Trophoblast cell (in vitro differentiated cells and primary cell): ENCODE data around the gene ABCA7.
A peak's percentile ranks its signal among the peaks of the same experiment; 100 is the strongest.

Experiments
- DNase-seq, 2 donors: peaks; one replicate each; pipeline ENCODE4 v3.0.0-alpha.2; 2016
- H2AFZ ChIP-seq: 2 replicates; pipeline ENCODE4 v1.6.1; 2013; ENCODE audit warnings: low read length, moderate library complexity, mild to moderate bottlenecking; ENCODE audit not compliant: insufficient read depth, poor library complexity
- H2AK5ac ChIP-seq: 2 replicates; pipeline ENCODE4 v1.6.1; 2013; ENCODE audit warnings: mild to moderate bottlenecking, low read length
- H2BK120ac ChIP-seq: 2 replicates; pipeline ENCODE4 v1.6.1; 2013; ENCODE audit warnings: low read length, mild to moderate bottlenecking, moderate library complexity; ENCODE audit not compliant: insufficient read depth, poor library complexity
- H2BK12ac ChIP-seq: 2 replicates; pipeline ENCODE4 v1.6.1; 2013; ENCODE audit warnings: mild to moderate bottlenecking, low read length, moderate library complexity
- H2BK5ac ChIP-seq: 2 replicates; pipeline ENCODE4 v1.6.1; 2013; ENCODE audit warnings: low read length, low read depth, moderate library complexity, mild to moderate bottlenecking; ENCODE audit not compliant: poor library complexity
- H3K14ac ChIP-seq: 2 replicates; pipeline ENCODE4 v1.6.1; 2013; ENCODE audit warnings: mild to moderate bottlenecking, low read length
- H3K18ac ChIP-seq: 2 replicates; pipeline ENCODE4 v1.6.1; 2013; ENCODE audit warnings: mild to moderate bottlenecking, low read length
- H3K23ac ChIP-seq: 2 replicates; pipeline ENCODE4 v1.6.1; 2013; ENCODE audit warnings: low read length
- H3K27ac ChIP-seq: 2 replicates; pipeline ENCODE4 v1.5.1; 2013; ENCODE audit warnings: low read depth, mild to moderate bottlenecking, inconsistent platforms, low read length, moderate library complexity
- H3K27me3 ChIP-seq: 2 replicates; pipeline ENCODE4 v1.6.1; 2013; ENCODE audit warnings: inconsistent platforms, mild to moderate bottlenecking, low read length, moderate library complexity; ENCODE audit not compliant: insufficient read depth
- H3K36me3 ChIP-seq, 2 experiments: 1 replicate in 1 of 2; 2 replicates in 1 of 2; pipeline ENCODE4 v1.6.1; 2013; ENCODE audit warnings: low read length in 2 of 2, mild to moderate bottlenecking in 2 of 2, moderate library complexity in 1 of 2; ENCODE audit not compliant: insufficient read depth in 2 of 2, control insufficient read depth in 1 of 2
- H3K4ac ChIP-seq: 2 replicates; pipeline ENCODE4 v1.6.1; 2013; ENCODE audit warnings: low read depth, mild to moderate bottlenecking, low read length, moderate library complexity
- H3K4me1 ChIP-seq, 2 experiments: 1 replicate in 1 of 2; 2 replicates in 1 of 2; pipeline ENCODE4 v1.6.1; 2013; ENCODE audit warnings: low read length in 2 of 2, mild to moderate bottlenecking in 2 of 2, moderate library complexity in 1 of 2; ENCODE audit not compliant: insufficient read depth in 2 of 2, control insufficient read depth in 1 of 2
- H3K4me2 ChIP-seq: 2 replicates; pipeline ENCODE4 v1.6.1; 2013; ENCODE audit warnings: inconsistent platforms, mild to moderate bottlenecking, low read length, moderate library complexity
- H3K4me3 ChIP-seq: 2 replicates; pipeline ENCODE4 v1.5.1; 2013; ENCODE audit warnings: mild to moderate bottlenecking, low read depth, low read length, inconsistent platforms
- H3K79me1 ChIP-seq: one replicate; pipeline ENCODE4 v1.6.1; 2013; ENCODE audit warnings: low read length
- H3K79me2 ChIP-seq: 2 replicates; pipeline ENCODE4 v1.6.1; 2013; ENCODE audit warnings: low read length, mild to moderate bottlenecking; ENCODE audit not compliant: control insufficient read depth, insufficient read depth, poor library complexity
- H3K9ac ChIP-seq: 2 replicates; pipeline ENCODE4 v1.6.1; 2013; ENCODE audit warnings: mild to moderate bottlenecking, low read length
- H3K9me3 ChIP-seq: 2 replicates; pipeline ENCODE4 v1.6.1; 2013; ENCODE audit warnings: low read depth, mild to moderate bottlenecking, control low read depth, inconsistent platforms, low read length; ENCODE audit not compliant: insufficient read depth
- H4K12ac ChIP-seq: 2 replicates; pipeline ENCODE4 v1.6.1; 2013; ENCODE audit warnings: low read depth, mild to moderate bottlenecking, low read length, moderate library complexity
- H4K8ac ChIP-seq: 2 replicates; pipeline ENCODE4 v1.6.1; 2013; ENCODE audit warnings: low read depth, mild to moderate bottlenecking, low read length, moderate library complexity
- H4K91ac ChIP-seq: one replicate; pipeline ENCODE4 v1.6.1; 2013; ENCODE audit warnings: low read depth, mild to moderate bottlenecking, low read length, moderate library complexity
- WGBS: extraction: QIAGEN DNeasy Blood & Tissue Kit; methylation state at CpG from one replicate; pipeline ENCODE4 v1.1.7; 2013; ENCODE audit warnings: missing lambda C conversion rate; ENCODE audit not compliant: insufficient read length, insufficient coverage; ENCODE audit errors: extremely low coverage; 5-methylcytosine and 5-hydroxymethylcytosine counted together

The ABCA7 gene

DNA sequence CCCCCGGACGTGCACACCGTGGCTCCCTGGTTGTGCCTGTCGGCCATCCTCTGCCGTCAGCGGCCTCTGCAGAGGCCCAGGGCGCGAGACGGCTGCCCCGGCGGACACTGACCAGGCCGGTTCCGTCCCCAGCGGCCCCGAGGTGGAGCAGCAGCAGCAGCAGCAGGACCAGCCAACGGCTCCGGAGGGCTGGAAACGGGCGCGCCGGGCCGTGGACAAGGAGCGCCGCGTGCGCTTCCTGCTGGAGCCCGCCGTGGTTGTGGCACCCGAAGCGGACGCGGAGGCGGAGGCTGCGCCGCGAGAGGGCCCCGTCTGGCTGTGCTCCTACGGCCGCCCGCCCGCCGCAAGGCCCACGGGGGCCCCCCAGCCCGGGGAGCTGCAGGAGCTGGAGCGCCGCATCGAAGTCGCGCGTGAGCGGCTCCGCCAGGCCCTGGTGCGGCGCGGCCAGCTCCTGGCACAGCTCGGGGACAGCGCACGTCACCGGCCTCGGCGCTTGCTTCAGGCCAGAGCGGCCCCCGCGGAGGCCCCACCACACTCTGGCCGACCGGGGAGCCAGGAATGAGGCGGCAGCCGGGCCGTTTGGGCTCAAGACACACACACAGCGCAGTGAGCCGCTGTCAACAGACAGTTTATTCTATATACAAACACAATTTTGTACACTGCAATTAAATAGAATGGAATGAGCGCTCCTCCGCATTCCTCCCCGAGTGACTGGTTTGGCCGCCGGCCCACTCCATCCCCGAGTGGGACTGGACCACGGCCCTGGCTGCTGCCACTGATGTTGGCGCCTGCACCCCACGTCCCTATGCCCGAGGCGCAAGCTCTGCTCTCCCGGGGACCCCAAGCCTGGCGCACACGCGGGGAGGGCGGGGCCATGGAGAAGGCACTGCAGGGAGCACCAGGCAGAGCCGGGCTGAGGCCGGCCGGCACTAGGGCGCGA lies 30.6 kb upstream of the ABCA7 start:
- Histone ChIP-seq H3K27me3 (no peaks in the 10 kb centered on the region), H3K18ac (no peak overlapping the region), H2BK5ac (no peak overlapping the region), H2AFZ (no peak overlapping the region), H3K4me2 (no peak overlapping the region), H3K9me3 (peaks cover 2% of the 10 kb centered on the region), H3K9ac (no peak overlapping the region), H2BK12ac (no peak overlapping the region), H3K4ac (no peak overlapping the region), H3K27ac (no peak overlapping the region), H3K4me1 (no peaks in the 10 kb centered on the region), H4K12ac (no peak overlapping the region), H3K23ac (no peak overlapping the region), H4K91ac (no peak overlapping the region), H2AK5ac (no peak overlapping the region), H3K14ac (no peak overlapping the region), H3K79me2 (no peaks in the 10 kb centered on the region), H3K4me3 (no peak overlapping the region), H3K36me3 (peaks cover 55 to 60% of the 10 kb centered on the region in 2 experiments), H3K79me1 (no peaks in the 10 kb centered on the region), H4K8ac (no peak overlapping the region), H2BK120ac (no peak overlapping the region)
- no CpG with 5 or more reads among the region's 92 CpGs for WGBS
- peak in 1 of 2 donors; percentile 45 for DNase-seq

DNA sequence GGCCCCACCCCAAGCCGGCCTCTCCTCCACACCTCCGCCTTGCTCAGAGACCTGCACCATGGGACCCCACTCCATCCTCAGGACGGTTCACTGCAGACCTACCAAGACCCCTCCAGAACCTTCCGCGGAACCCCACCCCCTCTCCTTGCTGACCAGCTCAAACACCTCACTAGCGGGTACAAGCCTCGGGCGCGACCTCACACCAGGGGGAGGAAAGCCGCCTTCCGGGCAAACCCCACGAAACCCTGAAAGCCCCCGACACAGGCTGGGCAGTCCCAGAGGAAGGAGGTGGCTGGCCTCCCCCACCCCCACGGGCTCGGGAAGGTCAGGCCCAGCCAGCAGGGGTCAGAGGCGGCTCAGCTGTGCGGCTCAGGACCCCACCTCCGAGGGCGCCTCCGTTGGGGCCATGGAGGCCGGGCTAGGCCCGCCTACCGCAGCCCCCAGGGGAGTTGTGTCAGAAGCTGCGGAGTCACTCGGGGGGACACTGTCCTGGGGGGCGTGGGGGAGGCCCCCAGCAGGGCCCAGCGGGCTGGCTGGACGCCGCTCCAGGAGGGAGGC lies 29.8 kb upstream of the ABCA7 start:
- no peak overlapping the region for H2BK120ac ChIP-seq
- H4K8ac ChIP-seq: no peak overlapping the region
- H3K9me3 ChIP-seq: no peaks in the 10 kb centered on the region
- no peaks in the 10 kb centered on the region for H3K27me3 ChIP-seq
- no peaks in the 10 kb centered on the region for H3K79me1 ChIP-seq
- H3K36me3 ChIP-seq: peaks cover 61 to 67% of the 10 kb centered on the region in 2 experiments
- no CpG with 5 or more reads among the region's 29 CpGs for WGBS
- H3K9ac ChIP-seq: no peak overlapping the region
- no peak for DNase-seq
- no peak overlapping the region for H2BK12ac ChIP-seq
- H3K4me3 ChIP-seq: peak overlapping the region; percentile 14
- no peak overlapping the region for H3K14ac ChIP-seq
- no peak overlapping the region for H3K4ac ChIP-seq
- H4K12ac ChIP-seq: no peak overlapping the region
- H4K91ac ChIP-seq: no peak overlapping the region
- no peak overlapping the region for H3K27ac ChIP-seq
- H2BK5ac ChIP-seq: no peak overlapping the region
- no peak overlapping the region for H3K4me2 ChIP-seq
- H3K23ac ChIP-seq: no peak overlapping the region
- H3K18ac ChIP-seq: no peak overlapping the region
- no peak overlapping the region for H2AFZ ChIP-seq
- H2AK5ac ChIP-seq: no peak overlapping the region
- H3K79me2 ChIP-seq: no peaks in the 10 kb centered on the region
- H3K4me1 ChIP-seq: no peaks in the 10 kb centered on the region

DNA sequence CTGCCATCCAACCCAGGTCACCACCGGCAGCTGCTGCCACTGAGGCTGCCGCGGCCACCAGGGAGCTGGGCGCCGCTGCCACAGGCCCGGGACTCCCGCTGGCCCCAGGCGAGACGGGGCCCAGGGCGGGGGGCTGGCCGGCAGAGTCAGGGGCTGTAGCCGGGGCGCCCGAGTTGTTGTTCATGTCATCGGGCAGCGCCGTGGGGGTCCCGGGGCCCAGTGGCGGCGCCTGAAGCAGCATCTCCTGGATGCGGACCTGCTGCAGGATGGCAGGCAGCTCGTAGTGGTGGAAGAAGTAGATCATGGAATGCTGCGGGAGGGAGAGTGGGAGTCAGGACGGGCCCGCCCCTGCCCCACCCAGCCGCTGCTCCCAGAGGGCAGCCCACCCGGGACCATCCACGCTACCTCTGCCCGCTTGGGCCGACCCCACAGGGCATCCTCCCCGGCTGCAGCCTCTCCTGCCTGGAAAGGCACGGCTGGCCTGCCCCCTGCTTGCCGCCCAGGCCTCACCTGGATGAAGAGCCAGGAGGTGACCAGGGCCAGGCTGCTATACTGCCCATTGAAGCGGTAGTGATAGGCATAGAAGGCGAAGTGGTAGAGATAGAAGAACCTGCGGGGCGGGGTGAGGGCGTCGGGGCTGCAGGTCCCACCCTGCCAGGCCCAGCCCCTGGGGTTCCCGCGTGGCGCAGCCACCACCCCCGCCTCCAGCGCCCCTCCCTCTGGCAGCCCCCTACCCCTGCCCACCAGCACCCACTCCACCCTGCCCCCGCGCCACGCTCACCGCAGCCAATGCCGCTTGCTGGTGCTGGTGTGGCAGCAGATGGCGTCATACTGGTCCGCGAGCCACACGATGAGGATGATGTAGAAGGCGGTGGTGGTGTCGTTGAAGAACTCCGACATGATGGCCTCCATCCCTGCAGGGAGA lies 29.1 kb upstream of the ABCA7 start:
- H2AFZ ChIP-seq: no peak overlapping the region
- H2AK5ac ChIP-seq: no peak overlapping the region
- H3K4me2 ChIP-seq: no peak overlapping the region
- H3K4me1 ChIP-seq: peaks cover 3 to 4% of the 10 kb centered on the region in 2 experiments
- no peak overlapping the region for H4K12ac ChIP-seq
- no peaks in the 10 kb centered on the region for H3K27me3 ChIP-seq
- no peak overlapping the region for H2BK5ac ChIP-seq
- H3K23ac ChIP-seq: no peak overlapping the region
- no peak overlapping the region for H3K27ac ChIP-seq
- no peak overlapping the region for H3K4ac ChIP-seq
- no peak overlapping the region for H2BK12ac ChIP-seq
- no peaks in the 10 kb centered on the region for H3K79me1 ChIP-seq
- DNase-seq: no peak
- H3K4me3 ChIP-seq: peak overlapping the region; percentile 14
- H3K14ac ChIP-seq: no peak overlapping the region
- H3K9me3 ChIP-seq: no peaks in the 10 kb centered on the region
- H4K91ac ChIP-seq: no peak overlapping the region
- no peak overlapping the region for H3K9ac ChIP-seq
- no CpG with 5 or more reads among the region's 56 CpGs for WGBS
- peaks cover 63 to 68% of the 10 kb centered on the region in 2 experiments for H3K36me3 ChIP-seq
- H3K18ac ChIP-seq: no peak overlapping the region
- H3K79me2 ChIP-seq: peaks cover 7% of the 10 kb centered on the region
- no peak overlapping the region for H2BK120ac ChIP-seq
- H4K8ac ChIP-seq: no peak overlapping the region

DNA sequence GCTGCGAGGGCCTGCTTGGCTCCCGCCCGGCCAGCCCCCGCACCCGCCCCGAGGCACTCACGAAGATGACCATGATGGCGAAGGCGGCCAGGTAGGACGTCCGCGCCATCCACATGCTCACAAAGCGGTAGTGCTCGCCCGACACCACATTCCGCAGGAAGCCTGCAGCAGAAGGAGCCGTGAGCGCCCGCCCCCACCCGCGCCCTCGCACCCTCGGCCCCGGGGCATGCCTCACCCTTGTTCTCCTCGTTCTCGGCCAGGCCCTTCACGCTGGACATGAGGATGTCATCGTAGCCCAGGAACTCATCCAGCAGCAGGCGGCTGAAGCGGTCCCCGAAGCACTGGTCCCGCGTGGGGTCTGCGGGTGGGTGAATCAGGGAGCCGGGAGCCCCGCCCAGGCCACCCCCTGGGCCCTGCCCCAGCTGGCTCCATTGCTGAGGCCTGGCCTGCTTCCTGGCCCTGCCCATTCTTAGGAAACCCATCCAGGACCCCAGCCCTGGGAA lies 28.0 kb upstream of the ABCA7 start:
- H3K4me3 ChIP-seq: no peak overlapping the region
- no peak overlapping the region for H2AFZ ChIP-seq
- WGBS: no CpG with 5 or more reads among the region's 36 CpGs
- no peak overlapping the region for H4K91ac ChIP-seq
- H3K27ac ChIP-seq: no peak overlapping the region
- no peak overlapping the region for H3K9ac ChIP-seq
- no peak overlapping the region for H3K23ac ChIP-seq
- peaks cover 68% of the 10 kb centered on the region in 2 experiments for H3K36me3 ChIP-seq
- peaks cover 11 to 12% of the 10 kb centered on the region in 2 experiments for H3K4me1 ChIP-seq
- no peak overlapping the region for H2BK120ac ChIP-seq
- H3K4ac ChIP-seq: no peak overlapping the region
- H3K4me2 ChIP-seq: no peak overlapping the region
- H4K8ac ChIP-seq: no peak overlapping the region
- no peak overlapping the region for H2BK12ac ChIP-seq
- H3K79me1 ChIP-seq: peaks cover under 1% of the 10 kb centered on the region
- no peak for DNase-seq
- peaks cover 13% of the 10 kb centered on the region for H3K79me2 ChIP-seq
- no peak overlapping the region for H3K18ac ChIP-seq
- H2BK5ac ChIP-seq: no peak overlapping the region
- H3K14ac ChIP-seq: no peak overlapping the region
- H2AK5ac ChIP-seq: no peak overlapping the region
- H3K9me3 ChIP-seq: no peaks in the 10 kb centered on the region
- H4K12ac ChIP-seq: no peak overlapping the region
- H3K27me3 ChIP-seq: no peaks in the 10 kb centered on the region
